ENCODE results near the gene PRKRA.

PRKRA gene

GRCh38 chr2:178479758-178480226 lies 28.8 kb upstream of the PRKRA start:
- TF ChIP-seq REST (IDR thresholded peaks at IDR 0.05; ENCODE audit: insufficient read depth in 1 of 2, low read depth in 2 of 2, low read length in 2 of 2) (no peak), TAF1 (IDR thresholded peaks at IDR 0.05; ENCODE audit: borderline replicate concordance, insufficient read depth, low read length) (no peak), FOXP2 (optimal IDR thresholded peaks at IDR 0.05; ENCODE audit: borderline replicate concordance, extremely low read depth, extremely low read length, insufficient read depth) (no peak), SIN3A (IDR thresholded peaks at IDR 0.05; ENCODE audit: borderline replicate concordance, insufficient read depth, low read length) (no peak), POLR2AphosphoS5 (IDR thresholded peaks at IDR 0.05; ENCODE audit: low read depth, low read length) (no peak)

GRCh38 chr2:178479275-178479616 lies 28.3 kb upstream of the PRKRA start:
- TF ChIP-seq REST (IDR thresholded peaks at IDR 0.05; ENCODE audit: insufficient read depth in 1 of 2, low read depth in 2 of 2, low read length in 2 of 2) (no peak), TAF1 (IDR thresholded peaks at IDR 0.05; ENCODE audit: borderline replicate concordance, insufficient read depth, low read length) (no peak), POLR2AphosphoS5 (IDR thresholded peaks at IDR 0.05; ENCODE audit: low read depth, low read length) (no peak), SIN3A (IDR thresholded peaks at IDR 0.05; ENCODE audit: borderline replicate concordance, insufficient read depth, low read length) (no peak), FOXP2 (optimal IDR thresholded peaks at IDR 0.05; ENCODE audit: borderline replicate concordance, extremely low read depth, extremely low read length, insufficient read depth) (no peak)

GRCh38 chr2:178478439-178479274 lies 27.7 kb upstream of the PRKRA start, which contains the start of gene FKBP7:
TSS of gene FKBP7 (minus strand) at chr2:178478600. CDS start at chr2:178478499, 101 bp downstream.
- TF ChIP-seq SIN3A (IDR thresholded peaks at IDR 0.05; ENCODE audit: borderline replicate concordance, insufficient read depth, low read length) (0 out of 2 replicates have a peak, but pooled peaks have one; percentile 35), FOXP2 (optimal IDR thresholded peaks at IDR 0.05; ENCODE audit: borderline replicate concordance, extremely low read depth, extremely low read length, insufficient read depth) (no peak), POLR2AphosphoS5 (IDR thresholded peaks at IDR 0.05; ENCODE audit: low read depth, low read length) (peak; percentile 76), TAF1 (IDR thresholded peaks at IDR 0.05; ENCODE audit: borderline replicate concordance, insufficient read depth, low read length) (peak; percentile 69; the same call in 1 of the 2 replicates), REST (IDR thresholded peaks at IDR 0.05; ENCODE audit: insufficient read depth in 1 of 2, low read depth in 2 of 2, low read length in 2 of 2) (no peak)

GRCh38 chr2:178478130-178478438 lies 27.1 kb upstream of the PRKRA start:
- TF ChIP-seq REST (IDR thresholded peaks at IDR 0.05; ENCODE audit: insufficient read depth in 1 of 2, low read depth in 2 of 2, low read length in 2 of 2) = no peak
- no peak for TF ChIP-seq FOXP2 (optimal IDR thresholded peaks at IDR 0.05; ENCODE audit: borderline replicate concordance, extremely low read depth, extremely low read length, insufficient read depth)
- TF ChIP-seq POLR2AphosphoS5 (IDR thresholded peaks at IDR 0.05; ENCODE audit: low read depth, low read length) = no peak
- no peak for TF ChIP-seq SIN3A (IDR thresholded peaks at IDR 0.05; ENCODE audit: borderline replicate concordance, insufficient read depth, low read length)
- TF ChIP-seq TAF1 (IDR thresholded peaks at IDR 0.05; ENCODE audit: borderline replicate concordance, insufficient read depth, low read length) = no peak
